CD4-positive, alpha-beta T cell treated with Interleukin-12 subunit alpha and Interleukin-12 subunit beta, for 1 hour (primary cell): ENCODE measurements around the gene SCAPER.

Source experiments
- DNase-seq: peaks from one replicate; pipeline ENCODE4 v3.0.0-alpha.2; 2020

The SCAPER gene

DNA sequence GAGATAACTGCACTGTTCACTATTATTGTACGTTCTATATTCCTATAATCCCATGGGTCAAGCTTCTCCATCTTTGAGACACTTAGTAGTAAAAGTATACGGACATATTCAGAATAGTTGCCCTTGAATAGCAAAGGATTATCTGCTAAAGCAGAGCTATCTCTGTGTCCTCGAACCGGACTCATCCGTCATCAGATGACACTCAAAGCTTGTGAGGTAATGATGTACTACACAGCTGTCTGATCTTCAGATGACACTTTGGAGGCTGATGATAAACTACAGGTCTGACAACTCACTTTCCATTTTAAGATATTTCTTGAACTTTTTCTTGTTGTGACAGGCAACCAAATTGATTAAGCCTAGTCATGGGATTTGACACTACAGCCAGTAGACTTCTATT lies 240.2 kb downstream of the SCAPER start:
- no peak for DNase-seq

DNA sequence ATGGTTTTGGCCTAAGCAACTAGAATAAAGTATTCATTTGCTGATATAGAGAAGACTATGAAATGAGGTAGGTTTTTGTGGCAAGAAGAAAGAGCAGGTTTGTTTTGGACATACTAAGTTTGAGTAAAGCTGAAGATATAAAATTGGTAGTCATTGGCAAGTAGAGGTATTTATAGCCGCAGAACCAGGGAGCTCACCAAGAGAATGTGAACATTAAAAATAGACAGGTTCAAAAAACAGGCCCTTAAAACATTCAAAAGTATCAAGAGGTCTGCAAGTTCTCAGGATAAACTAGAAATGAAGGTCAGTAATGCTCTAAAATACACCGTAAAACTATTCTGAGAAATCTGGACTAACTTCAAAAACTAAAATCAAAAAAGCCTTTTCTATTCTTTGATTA lies 240.7 kb downstream of the SCAPER start:
- no peak for DNase-seq

DNA sequence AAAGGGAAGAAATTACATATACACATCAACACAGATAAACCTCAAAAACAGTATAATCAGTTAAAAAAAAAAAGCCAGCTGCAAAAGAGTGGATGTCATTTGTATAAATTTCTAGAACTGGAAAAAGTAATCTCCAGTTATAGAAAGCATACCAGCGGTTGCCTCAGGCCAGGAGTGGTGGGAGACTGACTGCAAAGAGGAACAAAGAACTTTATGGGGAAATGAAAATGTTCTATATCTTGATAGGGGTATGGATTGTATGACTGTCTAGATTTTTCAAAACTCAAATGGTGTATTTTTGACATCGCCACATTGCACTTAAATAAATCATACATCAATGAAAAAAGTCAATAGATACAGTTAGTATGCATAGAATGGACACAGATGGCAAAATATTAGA lies 241.6 kb downstream of the SCAPER start:
- no peak for DNase-seq

DNA sequence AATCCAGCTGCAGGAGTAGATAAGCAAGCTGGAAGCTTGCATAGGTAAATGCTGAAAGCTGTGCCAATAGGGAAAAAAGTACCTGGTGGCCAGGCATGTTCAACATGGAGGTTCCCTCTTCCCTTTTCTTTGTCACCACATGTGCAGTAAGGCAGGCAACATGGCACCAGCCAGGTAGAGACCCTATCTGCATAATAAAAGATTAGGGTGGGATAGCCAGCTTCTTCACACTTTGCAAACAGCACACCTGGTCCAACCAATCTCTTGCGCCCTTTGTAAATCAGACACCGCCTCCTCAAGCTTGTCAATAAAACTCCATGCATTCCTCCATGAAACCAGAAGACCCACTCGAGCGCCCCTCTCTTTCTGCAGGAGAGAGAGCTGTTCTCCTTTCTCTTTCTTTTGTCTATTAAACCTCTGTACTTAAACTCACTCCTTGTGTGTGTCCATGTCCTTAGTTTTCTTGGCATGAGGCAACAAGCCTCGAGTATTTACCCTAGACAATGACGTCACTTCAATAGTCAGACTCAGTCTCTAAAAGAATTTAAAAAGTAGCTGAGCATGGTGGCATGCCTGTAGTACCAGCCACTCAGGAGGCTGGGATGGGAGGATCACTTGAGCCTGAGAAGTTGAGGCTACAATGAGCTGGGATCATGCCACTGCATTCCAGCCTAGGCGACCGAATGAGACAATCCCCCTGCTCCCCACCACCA lies 256.3 kb downstream of the SCAPER start:
- DNase-seq: no peak

DNA sequence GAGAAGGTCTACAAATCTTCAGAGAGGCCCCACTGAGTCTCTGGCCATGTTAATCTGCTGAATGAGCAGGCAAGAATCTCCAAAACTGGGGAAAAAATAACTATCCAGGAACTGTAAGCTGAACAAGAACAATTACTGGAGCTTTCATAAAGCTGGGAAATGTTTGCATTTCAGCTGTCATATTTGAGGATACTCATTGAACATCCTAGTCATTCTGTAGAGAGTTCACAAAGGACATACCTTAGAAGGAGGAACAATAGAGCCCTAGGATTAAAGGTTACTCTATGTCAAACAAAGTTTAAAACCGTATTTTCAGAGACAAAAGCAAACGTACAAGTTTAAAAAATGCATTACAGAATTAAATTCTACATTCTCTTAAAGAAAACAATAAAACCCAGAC lies 257.5 kb downstream of the SCAPER start:
- no peak for DNase-seq

DNA sequence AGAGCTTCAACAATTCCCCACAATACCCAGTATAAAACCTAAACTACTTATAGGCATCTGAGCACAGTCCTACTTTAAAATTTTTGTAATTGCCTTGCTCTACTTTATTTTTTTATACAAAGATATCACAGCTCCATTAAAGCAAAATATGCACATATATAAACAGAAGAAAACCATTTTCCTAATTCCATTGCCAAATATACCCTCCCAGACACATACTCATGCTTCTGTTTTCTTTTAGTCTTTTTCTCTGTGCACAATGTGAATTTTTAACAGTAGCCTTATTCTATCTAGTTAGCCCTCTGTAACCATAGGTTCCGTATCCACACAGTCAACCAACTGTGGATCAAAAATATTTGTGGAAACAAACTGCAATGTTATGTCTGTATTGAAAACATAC lies 260.5 kb downstream of the SCAPER start:
- no peak for DNase-seq

DNA sequence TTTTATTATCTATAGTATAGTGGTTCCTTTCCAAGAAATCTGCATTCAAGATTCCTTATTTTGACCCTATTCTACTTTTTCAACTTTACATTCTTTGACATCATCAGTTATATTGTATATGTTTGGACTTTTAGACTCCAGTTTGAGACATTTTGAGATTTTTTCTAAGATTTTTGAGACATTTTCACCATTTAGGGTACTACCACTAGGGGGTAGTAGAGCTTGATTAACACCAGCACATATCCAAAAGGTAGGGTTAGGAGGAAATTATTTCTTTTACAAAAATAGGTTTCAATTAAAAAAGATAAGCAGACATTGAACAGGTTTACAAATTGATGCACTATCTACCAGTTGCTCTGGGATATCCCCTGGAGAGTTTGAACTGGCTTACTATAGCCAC lies 262.5 kb downstream of the SCAPER start:
- DNase-seq: no peak

DNA sequence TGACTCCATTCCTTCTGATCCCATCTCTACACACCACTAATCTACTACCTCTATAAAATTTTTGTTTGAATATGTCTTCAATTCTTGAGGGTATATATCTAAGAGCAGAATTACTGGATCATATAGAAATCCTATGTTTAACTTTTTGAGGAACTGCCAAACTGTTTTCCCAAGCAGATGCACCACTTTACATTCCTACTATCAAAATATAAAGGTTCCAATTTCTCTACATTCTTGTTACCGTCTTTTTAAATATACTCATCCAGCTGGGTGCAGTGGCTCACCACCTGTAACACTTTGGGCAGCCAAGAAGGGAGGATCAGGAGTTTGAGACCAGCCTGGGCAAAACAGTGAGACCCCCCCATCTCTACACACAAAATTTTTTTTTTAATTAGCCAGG lies 268.0 kb downstream of the SCAPER start:
- no peak for DNase-seq

DNA sequence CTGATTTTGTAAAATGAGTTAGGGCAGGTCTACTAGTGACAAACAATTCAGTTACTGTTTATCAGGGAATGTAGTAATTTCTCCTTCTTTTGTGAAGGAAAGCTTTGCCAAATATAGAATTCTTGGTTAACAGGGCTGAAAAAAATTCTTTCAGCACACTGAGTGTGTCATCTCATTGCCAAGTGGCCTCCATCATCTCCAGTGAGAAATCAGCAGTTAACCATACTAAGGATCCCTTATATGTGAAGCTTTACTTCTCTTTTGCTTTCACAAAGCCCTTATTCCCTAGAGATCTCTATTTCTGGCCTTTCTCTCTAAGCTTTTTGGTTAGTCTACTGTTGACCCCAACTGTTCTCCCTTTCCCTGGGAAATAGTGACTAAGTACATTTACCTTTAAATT lies 269.1 kb downstream of the SCAPER start:
- DNase-seq: no peak

DNA sequence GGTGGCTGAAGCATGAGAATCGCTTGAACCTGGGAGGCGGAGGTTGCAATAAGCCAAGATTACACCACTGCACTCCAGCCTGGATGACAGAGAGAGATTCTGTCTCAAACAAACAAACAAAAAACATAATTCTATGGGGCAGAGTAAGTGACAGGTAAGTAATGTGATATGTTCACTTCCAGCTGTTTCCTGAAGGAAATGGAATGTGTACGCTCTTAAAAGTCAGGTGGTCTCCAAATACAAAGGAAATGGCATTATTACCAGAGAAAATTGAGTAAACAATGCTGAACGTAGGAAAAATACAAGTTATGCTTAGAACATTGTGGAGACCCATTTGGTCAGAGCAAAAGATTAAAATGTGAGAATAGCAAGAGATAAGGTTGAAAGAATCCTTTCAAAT lies 278.5 kb downstream of the SCAPER start:
- DNase-seq: no peak

DNA sequence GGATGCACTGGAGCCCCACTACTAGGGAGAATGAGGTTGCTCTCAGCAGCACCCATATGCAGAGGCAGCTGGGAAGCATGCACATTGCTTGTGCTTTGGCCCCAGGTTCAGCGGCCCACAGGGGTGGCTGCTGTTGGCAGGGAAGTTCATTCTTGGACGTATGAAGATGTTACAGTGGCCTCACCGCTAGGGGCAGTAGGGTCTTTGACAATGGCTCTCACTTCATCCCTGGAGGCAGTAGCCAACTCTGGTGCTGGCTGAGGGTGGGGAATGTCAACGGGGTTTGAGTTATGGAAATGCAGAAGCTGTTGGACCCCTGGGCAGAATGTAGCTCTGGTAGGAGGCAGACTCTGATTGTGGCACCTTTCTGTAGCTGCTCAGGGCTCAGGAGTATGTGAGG lies 279.9 kb downstream of the SCAPER start:
- no peak for DNase-seq

DNA sequence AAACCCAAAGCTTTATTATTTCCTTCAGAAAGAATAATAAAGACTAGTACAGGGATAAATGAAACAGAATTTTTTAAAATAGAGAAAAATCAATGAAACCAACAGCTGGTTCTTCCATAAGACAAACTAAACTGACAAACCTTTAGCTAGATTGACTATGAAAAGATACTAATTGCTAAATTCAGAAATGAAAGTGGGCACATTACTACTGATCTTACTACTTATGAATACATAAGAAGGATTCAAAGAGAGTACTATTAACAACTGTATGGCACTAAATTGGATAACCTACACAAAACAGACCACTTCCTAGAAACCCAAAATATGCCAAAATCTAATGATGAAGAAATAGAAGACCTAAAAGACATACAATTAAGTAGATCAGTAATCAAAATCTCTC lies 290.4 kb downstream of the SCAPER start:
- no peak for DNase-seq

DNA sequence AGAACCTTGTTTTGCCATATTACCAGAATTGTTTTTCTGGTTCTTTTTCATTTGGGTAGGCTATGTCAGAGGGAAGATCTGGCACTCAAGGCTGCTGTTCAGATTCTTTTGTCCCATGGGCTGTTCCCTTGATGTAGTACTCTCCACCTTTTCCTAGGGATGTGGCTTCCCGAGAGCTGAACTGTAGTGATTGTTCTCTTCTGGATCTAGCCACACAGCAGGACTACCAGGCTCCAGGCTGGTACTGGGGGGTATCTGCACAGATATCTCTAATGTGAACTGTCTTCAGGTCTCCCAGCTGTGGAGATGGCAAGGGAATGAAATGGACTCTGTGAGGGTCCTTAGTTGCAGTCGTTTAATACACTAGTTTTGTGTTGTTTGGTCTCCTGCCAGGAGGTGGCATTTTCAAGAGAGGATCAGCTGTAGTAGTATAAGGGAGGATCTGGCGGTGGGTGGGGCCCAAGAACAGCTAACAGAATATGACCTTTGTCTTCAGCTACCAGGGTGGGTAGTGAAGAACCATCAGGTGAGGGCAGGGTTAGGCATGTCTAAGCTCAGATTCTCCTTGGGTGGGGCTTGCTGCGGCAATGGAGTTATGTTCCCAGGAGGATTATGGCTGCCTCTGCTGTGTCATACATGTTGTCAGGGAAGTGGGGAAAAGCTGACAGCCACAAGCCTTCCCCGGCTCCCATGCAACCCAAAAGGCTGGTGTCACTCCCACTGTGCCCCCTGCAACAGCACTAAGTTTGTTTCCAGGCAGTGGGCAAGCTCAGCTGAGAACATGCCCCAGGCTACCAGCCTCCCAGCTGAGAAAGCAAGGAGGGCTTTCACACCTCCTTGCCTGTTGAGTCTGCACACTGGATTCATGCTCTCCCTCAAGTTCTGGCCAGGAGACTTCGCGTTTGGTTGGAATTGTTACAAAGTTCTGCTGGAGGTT lies 316.1 kb downstream of the SCAPER start:
- no peak for DNase-seq

DNA sequence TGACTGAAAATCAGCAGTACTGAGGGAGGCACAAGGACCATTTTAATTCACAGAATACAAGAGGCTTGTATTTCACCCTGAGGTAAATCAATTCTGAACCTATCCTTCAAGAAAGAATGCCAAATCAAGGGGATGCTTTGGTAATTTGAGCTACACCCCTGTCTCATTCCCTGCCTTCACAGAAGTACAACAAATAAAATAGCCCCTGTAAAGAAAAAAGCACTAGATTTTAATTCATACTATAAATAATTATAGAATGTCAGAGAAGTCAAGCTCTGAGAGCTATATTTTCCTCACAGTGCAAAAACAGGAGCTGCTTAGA lies 319.6 kb downstream of the SCAPER start:
- DNase-seq: no peak

DNA sequence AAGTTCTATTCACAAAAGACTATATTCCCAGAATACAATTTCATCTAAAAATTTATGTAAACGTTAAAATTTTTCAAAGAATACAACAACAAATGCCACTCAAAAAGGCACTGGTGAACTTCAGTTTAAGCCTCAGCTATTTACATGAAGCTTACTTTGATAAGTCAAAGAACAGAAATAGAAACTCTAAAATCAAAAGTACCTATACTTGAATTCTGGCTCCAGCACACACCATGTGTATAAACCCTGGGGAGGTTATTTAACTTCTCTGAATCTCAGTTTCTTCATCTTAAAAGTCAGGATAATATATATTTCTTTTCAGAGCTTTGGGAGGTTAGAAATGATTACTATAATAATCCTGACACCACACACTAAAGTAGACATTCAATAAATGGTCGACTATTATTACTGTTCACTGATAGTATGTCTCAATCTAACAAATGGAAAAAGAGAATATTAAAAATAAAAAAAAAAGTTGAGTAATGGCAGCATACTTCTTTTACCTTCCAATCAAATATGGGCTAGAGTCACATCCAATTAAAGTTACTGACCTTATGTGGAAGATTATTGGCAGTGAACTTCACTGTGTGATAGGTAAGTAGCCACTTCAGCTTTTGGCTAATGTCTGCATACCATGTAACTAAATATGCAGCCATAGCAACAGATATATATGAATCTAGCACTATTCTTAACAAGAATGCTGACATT lies 320.1 kb downstream of the SCAPER start:
- DNase-seq: no peak

DNA sequence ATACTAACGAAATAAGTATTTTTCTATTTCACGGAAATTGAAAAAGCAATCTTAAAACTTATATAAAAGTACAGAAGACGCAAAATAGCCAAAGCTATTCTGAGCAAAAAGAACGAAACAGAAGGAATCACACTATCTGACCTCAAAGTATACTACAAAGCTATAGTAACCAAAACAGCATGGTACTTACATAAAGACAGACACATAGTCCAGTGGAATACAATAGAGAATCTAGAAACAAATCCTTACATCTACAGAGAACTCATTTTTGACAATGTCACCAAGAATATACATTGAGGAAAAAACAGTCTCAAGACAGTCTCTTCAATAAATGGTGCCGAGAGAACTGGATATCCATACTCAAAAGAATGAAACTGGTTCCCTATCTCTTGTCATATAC lies 322.6 kb downstream of the SCAPER start:
- DNase-seq: no peak

DNA sequence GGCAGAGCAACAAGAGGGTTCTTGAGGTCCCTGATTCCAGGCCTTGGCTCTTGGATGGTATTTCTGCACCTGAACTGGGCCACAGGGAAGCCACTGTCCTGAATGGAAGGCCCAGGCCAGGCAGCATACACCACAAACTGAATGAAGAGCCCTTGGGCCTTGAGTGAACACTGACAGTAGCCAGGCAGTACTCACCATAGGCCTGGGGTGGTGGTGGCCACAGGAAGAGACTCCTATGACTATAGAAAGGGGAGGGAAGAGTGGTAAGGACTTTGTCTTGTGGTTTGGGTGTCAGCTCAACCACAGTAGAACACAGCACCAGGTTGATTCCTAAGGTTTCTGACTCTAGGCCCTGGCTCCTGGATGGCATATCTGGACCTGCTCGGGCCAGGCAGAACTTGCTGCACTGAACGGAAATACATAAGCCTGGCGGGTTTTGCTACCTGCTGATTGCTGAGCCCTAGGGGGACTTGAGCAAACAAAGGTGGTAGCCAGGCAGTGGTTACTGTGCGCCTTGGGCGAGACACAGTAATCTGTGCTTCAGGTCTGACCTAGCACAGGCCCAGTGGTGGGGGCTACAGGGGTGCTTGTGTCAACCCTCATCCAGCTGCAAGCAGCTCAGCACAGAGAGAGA lies 327.1 kb downstream of the SCAPER start:
- no peak for DNase-seq

DNA sequence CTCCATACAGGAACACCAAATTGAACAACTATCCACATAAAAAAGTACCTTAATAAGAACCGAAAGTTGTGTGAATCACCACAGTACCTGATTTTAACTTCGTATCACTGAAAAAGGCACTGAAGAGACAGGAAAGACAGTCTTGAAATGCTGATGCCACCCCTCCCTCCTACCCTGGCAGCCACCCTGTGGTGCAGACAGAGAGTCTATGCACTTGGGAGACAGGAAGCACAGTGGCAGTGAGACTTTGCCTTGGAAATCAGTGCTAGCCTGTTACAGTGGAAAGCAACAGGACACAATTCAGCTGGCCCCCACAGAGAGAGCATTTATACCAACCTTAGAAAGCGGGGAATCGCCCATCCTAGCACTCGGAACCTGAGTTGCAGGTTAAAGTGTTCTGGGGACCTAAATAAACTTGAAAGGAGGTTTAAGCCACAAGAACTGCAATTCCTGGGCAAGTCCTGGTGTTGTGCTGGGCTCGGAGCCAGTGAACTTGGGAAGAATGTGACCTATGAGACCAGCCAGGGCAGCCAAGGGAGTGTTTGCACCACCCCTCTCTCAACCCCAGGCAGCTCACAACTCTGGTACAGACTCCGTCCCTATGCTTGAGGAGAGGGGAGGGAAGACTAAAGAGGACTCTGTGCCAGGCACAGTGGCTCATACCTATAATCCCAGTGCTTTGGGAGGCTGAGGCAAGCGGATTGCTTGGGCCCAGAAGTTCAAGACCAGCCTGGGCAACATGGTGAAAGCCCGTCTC lies 328.4 kb downstream of the SCAPER start:
- no peak for DNase-seq

DNA sequence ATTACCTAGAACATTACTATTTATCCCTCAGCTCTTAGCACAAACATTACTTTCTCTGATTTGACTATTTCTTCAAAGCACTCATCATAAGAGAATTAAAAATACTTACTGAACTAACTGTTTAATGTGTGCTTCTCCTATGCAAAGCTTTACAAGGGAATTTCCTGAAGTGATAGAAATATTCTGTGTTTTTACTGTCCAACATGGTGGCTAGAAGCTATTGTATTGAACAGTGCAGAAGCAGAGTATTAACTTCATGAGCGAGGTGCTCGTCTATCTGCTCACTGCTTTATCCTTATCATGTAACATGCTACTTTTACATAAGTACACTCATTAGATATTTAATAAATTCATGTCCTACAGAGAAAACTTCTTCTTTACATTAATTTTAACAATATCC lies 329.5 kb downstream of the SCAPER start:
- no peak for DNase-seq

DNA sequence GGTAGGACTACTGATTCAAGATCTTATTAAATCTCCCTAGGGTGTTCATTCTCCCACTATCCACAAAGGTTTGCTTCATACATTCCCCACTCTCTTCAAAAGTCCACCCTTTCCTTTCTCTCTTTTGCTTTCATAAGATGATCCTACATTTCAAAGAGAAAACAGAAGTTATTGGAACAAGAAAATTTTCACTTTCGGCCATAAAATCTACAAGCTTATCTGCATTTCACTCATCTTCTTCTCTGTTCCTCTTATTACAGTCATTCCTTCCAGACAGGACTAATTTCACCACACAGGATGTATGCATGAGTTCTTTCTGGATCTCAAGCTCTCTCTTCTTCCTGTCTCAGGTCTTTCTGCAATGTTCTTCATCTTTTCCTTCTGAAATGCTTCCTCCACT lies 329.9 kb downstream of the SCAPER start:
- DNase-seq: no peak

DNA sequence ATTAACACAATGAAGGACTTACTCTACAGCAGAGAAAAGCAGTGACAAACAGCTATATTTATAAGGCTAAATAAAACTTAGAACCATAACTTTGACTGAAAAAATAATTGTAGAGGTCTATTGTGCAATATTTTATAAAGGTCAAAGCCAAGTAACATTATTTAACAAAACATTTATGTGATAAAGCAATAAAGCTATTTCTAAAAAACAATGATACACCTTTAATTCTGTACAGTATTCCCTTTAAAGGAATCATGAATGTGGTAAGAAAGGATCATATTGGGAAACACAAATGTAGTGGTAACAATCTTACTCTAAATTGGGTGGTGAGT lies 332.2 kb downstream of the SCAPER start:
- no peak for DNase-seq

DNA sequence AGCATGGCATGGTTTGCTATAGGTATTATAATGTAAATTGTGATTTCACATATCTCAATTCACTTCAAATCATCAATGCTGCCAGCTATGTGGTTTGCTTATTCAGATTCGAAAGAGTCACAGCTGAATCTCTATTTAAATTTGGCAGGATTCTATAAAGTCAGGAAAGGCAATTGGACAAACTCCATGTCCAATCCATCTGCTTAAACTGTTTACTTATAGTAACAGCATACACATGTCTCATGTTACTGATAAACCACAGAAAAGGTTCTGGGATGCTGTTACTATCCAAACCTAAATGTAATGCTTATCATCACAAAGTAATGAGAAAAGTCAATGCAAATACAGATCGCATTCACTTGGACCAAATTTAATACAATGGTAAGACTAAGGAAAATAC lies 338.9 kb downstream of the SCAPER start:
- no peak for DNase-seq

DNA sequence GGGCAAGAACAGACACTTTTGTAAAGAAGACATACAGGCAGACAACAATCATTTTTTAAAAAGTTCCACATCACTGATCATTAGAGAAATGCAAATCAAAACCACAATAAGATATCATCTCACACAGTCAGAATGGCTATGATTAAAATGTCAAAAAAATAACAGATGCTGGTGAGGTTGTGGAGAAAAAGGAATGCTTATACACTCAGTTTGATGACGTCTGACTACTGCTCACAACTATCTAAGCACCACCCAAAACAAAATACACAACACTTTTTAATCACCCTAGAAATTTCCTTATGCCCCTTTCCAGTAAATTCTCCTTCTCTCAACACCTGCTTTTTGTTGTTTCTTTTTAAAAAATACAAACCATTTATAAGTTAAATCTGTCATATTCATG lies 339.8 kb downstream of the SCAPER start:
- no peak for DNase-seq
